Uterus (tissue), 4 donors: Measurements from ENCODE around the gene RALA. TPM values are rescaled to one million over a fixed set of nuclear protein-coding genes. Genes with fewer than 3 reads are reported as not detected.
"Not testable (repeated sequence)": the region's sequence is repeated elsewhere in the genome, so short reads cannot be mapped to it uniquely, and the experiment has no call there.

Experiments used
- DNase-seq, 2 donors: peaks; one replicate each; pipeline ENCODE4 v3.0.0-alpha.2; 2019 to 2020
- H3K27ac ChIP-seq, 2 donors: fragments of 200-600 bp; sonication (generic); 1 replicate in 1 of 2; 2 replicates in 1 of 2; pipeline ENCODE4 v1.5.1; 2016 to 2018
- H3K27me3 ChIP-seq, 2 donors: fragments of 200-600 bp; sonication (generic); one replicate each; pipeline ENCODE4 v1.5.1; 2018 to 2019; ENCODE audit warnings: control low read depth in 1 of 2
- H3K36me3 ChIP-seq, 2 donors: fragments of 200-600 bp; sonication (generic); one replicate each; pipeline ENCODE4 v1.5.1; 2019; ENCODE audit warnings: control low read depth in 1 of 2
- H3K4me1 ChIP-seq, 2 donors: fragments of 200-600 bp; sonication (generic); one replicate each; pipeline ENCODE4 v1.5.1; 2018 to 2019; ENCODE audit warnings: control low read depth in 1 of 2
- H3K4me3 ChIP-seq, 2 donors: fragments of 200-600 bp; sonication (generic); 1 replicate in 1 of 2; 2 replicates in 1 of 2; pipeline ENCODE4 v1.5.1; 2018 to 2019; ENCODE audit warnings: mild to moderate bottlenecking in 1 of 2
- H3K9me3 ChIP-seq, 2 donors: fragments of 200-600 bp; sonication (generic); one replicate each; pipeline ENCODE4 v1.5.1; 2019; ENCODE audit warnings: control low read depth in 1 of 2
- POLR2A ChIP-seq, 2 donors: fragments of 450-650 bp; IDR thresholded peaks; one replicate each; pipeline ENCODE4 v1.6.1; 2016; ENCODE audit warnings: antibody characterized with exemption in 2 of 2, mild to moderate bottlenecking in 1 of 2, moderate library complexity in 1 of 2
- intact Hi-C: fragments of 100-400 bp; cut with DNase I; formaldehyde crosslinking; loops from one replicate; pipeline ENCODE4 v1.15.1; 2023; ENCODE audit warnings: low total_unique reads
- total RNA-seq, 4 donors: library from RNA; depleted of rRNA in 3 of 4; stranded (reverse); fragments of >200 nt in 3 of 4; gene quantifications; one replicate each; pipeline versions ENCODE4 v1.1.0 to v1.2.4, GENCODE V29; 2014 to 2023
- TF ChIP-seq, protein P1 (sequence below), 4 experiments: fragments of 200-600 bp in 2 of 4; fragments of 450-650 bp in 2 of 4; sonication (generic) in 2 of 4; IDR thresholded peaks; one replicate each; pipeline ENCODE4 v1.5.1; 2016 to 2019; ENCODE audit warnings: antibody characterized with exemption in 4 of 4, mild to moderate bottlenecking in 2 of 4, moderate library complexity in 1 of 4
- donor health status: DM: yes; HTN: yes; CAD: no.

The RALA gene
- total RNA-seq, 4 donors from 2014 or later: 7.4 to 31.1 (median 17.6) TPM

DNA sequence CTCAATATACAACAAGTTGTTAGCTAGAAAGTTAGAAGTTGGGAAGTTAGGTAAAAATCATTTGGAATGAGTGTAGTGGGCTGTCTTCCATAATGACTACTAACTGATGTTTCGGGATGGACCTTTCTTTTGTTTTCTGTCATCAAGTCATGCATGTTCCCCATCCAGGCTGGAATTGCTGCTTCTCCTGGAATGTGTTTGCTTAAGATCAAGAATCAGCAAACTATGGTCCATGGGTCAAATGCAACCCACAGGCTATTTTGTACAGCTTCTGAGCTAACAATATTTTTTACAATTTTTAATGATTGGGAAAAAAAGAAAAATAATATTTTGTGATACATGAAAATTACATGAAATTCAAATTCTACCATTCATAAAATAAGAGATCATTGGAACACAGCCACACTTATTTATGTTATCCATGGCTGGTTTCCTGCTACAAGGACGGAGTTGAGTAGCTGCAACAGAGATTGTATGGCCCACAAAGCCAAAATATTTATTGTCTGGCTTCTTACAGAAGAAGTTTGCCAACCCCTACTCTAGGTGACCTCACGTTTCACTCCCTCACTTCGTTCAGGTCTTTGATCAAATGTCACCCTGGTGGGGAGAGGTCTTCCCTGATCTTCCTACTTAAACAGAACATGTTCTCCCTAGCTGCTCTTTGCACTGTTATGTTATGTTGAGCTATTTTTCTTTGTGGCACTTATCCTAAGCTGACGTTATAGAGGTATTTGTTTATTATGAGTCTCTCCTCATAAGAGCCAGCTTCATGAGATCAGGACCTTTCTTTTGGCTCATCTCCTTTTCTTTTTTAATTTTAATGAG is 127.1 kb downstream of the RALA start:
- no peak for TF ChIP-seq POLR2A (IDR thresholded peaks at IDR 0.05)
- TF ChIP-seq, protein P1, sequence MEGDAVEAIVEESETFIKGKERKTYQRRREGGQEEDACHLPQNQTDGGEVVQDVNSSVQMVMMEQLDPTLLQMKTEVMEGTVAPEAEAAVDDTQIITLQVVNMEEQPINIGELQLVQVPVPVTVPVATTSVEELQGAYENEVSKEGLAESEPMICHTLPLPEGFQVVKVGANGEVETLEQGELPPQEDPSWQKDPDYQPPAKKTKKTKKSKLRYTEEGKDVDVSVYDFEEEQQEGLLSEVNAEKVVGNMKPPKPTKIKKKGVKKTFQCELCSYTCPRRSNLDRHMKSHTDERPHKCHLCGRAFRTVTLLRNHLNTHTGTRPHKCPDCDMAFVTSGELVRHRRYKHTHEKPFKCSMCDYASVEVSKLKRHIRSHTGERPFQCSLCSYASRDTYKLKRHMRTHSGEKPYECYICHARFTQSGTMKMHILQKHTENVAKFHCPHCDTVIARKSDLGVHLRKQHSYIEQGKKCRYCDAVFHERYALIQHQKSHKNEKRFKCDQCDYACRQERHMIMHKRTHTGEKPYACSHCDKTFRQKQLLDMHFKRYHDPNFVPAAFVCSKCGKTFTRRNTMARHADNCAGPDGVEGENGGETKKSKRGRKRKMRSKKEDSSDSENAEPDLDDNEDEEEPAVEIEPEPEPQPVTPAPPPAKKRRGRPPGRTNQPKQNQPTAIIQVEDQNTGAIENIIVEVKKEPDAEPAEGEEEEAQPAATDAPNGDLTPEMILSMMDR (IDR thresholded peaks at IDR 0.05): no peak
- intact Hi-C loops: no loop called here
- Histone ChIP-seq H3K9me3 (no peaks in the 10 kb centered on the region), H3K27me3 (no peaks in the 10 kb centered on the region), H3K27ac (no peak overlapping the region), H3K4me1 (no peaks in the 10 kb centered on the region), H3K36me3 (no peaks in the 10 kb centered on the region), H3K4me3 (no peak overlapping the region)
- DNase-seq: no peak

DNA sequence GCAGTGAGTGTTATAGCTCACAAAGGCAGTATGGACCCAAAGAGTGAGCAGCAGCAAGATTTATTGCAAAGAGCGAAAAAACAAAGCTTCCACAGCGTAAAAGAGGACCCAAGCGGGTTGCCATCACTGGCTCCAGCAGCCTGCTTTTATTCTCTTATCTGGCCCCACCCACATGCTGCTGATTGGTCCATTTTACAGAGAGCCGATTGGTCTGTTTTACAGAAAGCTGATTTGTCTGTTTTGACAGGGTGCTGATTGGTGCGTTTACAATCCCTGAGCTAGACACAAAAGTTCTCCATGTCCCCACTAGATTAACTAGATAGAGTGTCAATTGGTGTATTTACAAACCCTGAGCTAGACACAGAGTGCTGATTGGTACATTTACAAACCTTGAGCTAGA is 129.9 kb downstream of the RALA start:
- H3K36me3 ChIP-seq, H3K27me3 ChIP-seq, H3K4me1 ChIP-seq, H3K4me3 ChIP-seq, H3K27ac ChIP-seq, H3K9me3 ChIP-seq, DNase-seq, intact Hi-C loops: not testable (repeated sequence)

DNA sequence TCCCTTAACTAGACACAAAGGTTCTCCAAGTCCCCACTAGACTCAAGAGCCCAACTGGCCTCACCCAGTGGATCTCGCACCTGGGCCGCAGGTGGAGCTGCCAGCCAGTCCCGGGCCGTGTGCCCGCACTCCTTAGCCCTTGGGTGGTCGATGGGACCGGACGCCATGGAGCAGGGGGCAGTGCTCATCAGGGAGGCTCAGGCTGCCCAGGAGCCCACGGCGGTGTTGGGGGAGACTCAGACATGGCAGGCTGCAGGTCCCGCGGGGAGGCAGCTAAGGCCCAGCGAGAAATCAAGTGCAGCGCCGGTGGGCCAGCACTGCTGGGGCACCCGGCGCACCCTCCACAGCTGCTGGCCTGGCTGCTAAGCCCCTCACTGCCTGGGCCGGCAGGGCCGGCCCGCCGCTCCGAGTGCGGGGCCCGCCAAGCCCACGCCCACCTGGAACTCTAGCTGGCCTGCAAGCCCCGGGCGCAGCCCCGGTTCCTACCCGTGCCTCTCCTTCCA is 130.5 kb downstream of the RALA start:
- Histone ChIP-seq H3K36me3 (no peaks in the 10 kb centered on the region), H3K9me3 (no peaks in the 10 kb centered on the region), H3K4me1 (no peaks in the 10 kb centered on the region), H3K27ac (peak overlapping the region; percentile 44 to 74), H3K27me3 (no peaks in the 10 kb centered on the region), H3K4me3 (peak overlapping the region; percentile 0 to 10)
- intact Hi-C loops: no loop called here
- DNase-seq: no peak
- no peak for TF ChIP-seq POLR2A (IDR thresholded peaks at IDR 0.05)
- TF ChIP-seq, protein P1 (IDR thresholded peaks at IDR 0.05): no peak

DNA sequence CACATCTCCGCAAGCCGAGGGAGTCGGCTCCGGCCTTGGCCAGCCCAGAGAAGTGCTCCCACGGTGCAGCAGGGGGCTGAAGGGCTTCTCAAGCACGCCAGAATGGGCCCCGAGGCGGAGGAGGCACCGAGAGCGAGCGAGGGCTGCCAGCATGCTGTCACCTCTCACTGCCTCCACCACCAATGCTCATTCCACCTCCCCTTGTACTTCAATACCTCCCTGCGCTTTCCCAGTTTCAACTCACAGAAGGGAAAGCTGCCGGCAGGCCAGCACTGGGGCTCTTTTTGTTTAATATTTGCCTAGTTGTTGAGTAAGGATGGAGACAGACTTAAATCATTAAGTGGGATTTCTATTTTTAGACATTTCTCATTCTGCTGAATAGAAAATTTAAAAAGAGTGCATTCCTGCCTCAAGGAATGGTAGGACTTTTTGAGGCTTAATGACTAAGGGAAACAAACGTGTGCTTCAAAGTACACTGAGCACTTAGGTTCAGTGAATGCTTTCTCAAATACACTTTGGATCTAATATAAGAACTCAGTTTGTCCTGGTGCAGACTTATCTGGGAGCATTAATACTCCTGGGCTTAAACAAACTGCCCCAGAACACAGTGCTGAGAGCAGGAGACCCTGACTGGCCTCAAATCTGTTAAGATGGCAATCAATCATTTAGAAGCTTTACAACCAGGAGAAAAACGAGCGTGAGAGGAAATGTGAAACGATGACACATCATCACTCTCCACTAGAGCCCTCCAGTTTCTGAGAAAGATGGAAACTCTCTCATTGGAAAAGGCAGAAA is 131.2 kb downstream of the RALA start:
- peak; percentile 32 to 47 for DNase-seq
- no peaks in the 10 kb centered on the region for H3K9me3 ChIP-seq
- no peak for TF ChIP-seq POLR2A (IDR thresholded peaks at IDR 0.05)
- peak overlapping the region; percentile 44 to 74 for H3K27ac ChIP-seq
- H3K4me1 ChIP-seq: no peaks in the 10 kb centered on the region
- intact Hi-C loops: no loop called here
- H3K4me3 ChIP-seq: peak overlapping the region; percentile 0 to 10
- no peaks in the 10 kb centered on the region for H3K27me3 ChIP-seq
- no peaks in the 10 kb centered on the region for H3K36me3 ChIP-seq

DNA sequence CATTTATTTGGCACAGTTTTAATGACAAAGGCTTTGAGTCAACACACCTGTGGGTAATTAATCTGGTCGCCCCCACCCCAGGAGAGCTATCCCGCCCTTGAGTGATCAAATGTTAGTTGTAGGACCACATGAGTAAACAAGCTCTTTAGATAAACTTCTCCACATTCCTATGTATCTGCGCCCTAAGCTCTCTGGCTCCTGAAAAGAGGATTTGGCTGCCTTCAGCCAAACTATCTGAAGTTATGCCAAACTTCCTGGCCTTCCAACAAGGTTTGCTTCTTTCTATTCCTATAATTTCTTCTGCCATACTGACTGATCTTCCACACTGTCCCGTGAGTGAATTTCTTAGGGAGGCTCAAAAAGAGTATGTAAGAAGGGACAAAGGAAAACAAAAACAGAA is 134.2 kb downstream of the RALA start:
- no peaks in the 10 kb centered on the region for H3K4me1 ChIP-seq
- no peak overlapping the region for H3K27ac ChIP-seq
- intact Hi-C loops: no loop called here
- no peaks in the 10 kb centered on the region for H3K27me3 ChIP-seq
- H3K4me3 ChIP-seq: no peak overlapping the region
- H3K9me3 ChIP-seq: no peaks in the 10 kb centered on the region
- TF ChIP-seq, protein P1 (IDR thresholded peaks at IDR 0.05): no peak
- no peak for TF ChIP-seq POLR2A (IDR thresholded peaks at IDR 0.05)
- DNase-seq: no peak
- no peaks in the 10 kb centered on the region for H3K36me3 ChIP-seq

Other genes starting within 250 kb of the RALA start
- gene YAE1, start 57.2 kb upstream of the RALA start, total RNA-seq: 10 to 100 TPM; 16.8 to 54.2 (median 41.7) TPM